Nephron (organoid): ENCODE measurements around the gene TEX19.
A peak's percentile ranks its signal among the peaks of the same experiment; 100 is the strongest.
"Not testable (repeated sequence)": the region's sequence is repeated elsewhere in the genome, so short reads cannot be mapped to it uniquely, and the experiment has no call there.

Experiments
- H3K27ac Mint-ChIP-seq, 3 experiments: 2 replicates each; pipeline ENCODE4 v1.8.0; 2020; ENCODE audit warnings: mixed read lengths in 3 of 3, mild to moderate bottlenecking in 2 of 3, moderate library complexity in 1 of 3
- H3K27me3 Mint-ChIP-seq: 2 replicates; pipeline ENCODE4 v1.8.0; 2021; ENCODE audit warnings: low read depth, mild to moderate bottlenecking, moderate library complexity, mixed read lengths
- H3K36me3 Mint-ChIP-seq: 2 replicates; pipeline ENCODE4 v1.8.0; 2020; ENCODE audit warnings: low read depth, mixed read lengths
- H3K4me1 Mint-ChIP-seq: 2 replicates; pipeline ENCODE4 v1.8.0; 2020; ENCODE audit warnings: mixed read lengths
- H3K4me3 Mint-ChIP-seq, 3 experiments: 2 replicates each; pipeline ENCODE4 v1.8.0; 2020; ENCODE audit warnings: mild to moderate bottlenecking in 3 of 3, mixed read lengths in 3 of 3, moderate library complexity in 2 of 3
- H3K9me3 Mint-ChIP-seq: 2 replicates; pipeline ENCODE4 v1.8.0; 2020; ENCODE audit warnings: mixed read lengths
- CTCF ChIP-seq, 3 experiments: fragments of 200-600 bp; sonication (generic); IDR thresholded peaks; one replicate each; pipeline ENCODE4 v1.5.0; 2021; ENCODE audit warnings: antibody characterized with exemption in 3 of 3; ENCODE audit not compliant: unreplicated experiment in 3 of 3

Gene TEX19

DNA sequence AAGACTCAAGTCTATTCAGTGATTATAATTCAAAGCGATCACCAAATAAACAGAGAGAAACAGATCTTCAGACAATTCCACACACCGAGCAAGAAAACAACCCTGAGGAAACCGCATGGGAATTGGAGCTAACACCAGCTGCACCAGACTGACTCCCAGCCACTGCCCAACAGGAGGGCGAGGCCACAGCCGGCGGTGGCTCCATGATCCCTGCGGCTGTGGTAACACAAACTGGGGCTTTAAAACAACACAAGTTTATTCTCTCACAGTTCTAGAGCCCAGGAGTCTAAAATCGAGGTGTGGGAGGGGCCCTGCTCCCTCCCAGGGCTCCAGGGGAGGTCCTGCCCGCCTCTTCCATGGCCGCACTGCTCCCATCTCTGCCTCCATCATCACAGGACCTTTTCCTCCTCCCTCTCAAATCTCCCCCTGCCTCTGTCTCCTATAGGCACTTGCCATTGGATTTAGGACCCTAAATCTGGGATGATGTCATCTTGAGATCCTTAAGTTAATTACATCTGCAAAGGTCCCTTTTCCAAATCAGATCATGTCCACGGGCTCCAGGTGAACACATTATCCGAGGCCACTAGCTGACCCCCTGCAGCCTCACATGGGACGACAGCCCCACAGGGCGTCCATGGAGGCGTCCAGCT, 49.4 kb downstream of the TEX19 start:
- Mint-ChIP-seq H3K36me3 (peaks cover 12% of the 10 kb centered on the region), H3K4me1 (peaks cover 28% of the 10 kb centered on the region), H3K27me3 (no peaks in the 10 kb centered on the region), H3K9me3 (no peaks in the 10 kb centered on the region), H3K27ac (no peak overlapping the region), H3K4me3 (no peak overlapping the region)
- TF ChIP-seq CTCF (IDR thresholded peaks at IDR 0.05; ENCODE audit: unreplicated experiment in 3 of 3), result no peak

DNA sequence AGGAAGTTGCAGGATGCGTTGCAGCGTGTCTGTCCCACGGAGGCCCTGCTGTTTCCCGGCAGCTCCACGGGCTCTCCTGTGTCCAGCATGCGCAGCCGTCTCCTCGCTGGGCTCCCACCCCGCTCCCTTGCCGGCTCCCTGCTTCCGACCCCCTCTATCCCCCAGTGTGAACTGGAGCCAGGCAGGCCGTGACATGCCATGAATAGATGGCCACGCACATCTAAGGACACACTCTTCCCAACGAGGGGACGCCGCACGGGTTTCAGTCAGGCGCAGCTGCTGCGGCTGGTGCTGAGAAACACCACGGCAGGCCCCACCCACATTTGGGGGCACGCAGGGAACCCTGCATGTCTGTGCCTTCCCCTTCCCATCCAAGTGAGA, 49.9 kb downstream of the TEX19 start:
- H3K27me3 Mint-ChIP-seq, result no peaks in the 10 kb centered on the region
- H3K9me3 Mint-ChIP-seq, result no peaks in the 10 kb centered on the region
- peaks cover 28% of the 10 kb centered on the region for H3K4me1 Mint-ChIP-seq
- H3K4me3 Mint-ChIP-seq, result peak overlapping the region in 1 of 3 experiments; percentile 52
- no peak overlapping the region for H3K27ac Mint-ChIP-seq
- TF ChIP-seq CTCF (IDR thresholded peaks at IDR 0.05; ENCODE audit: unreplicated experiment in 3 of 3), result no peak
- H3K36me3 Mint-ChIP-seq, result peaks cover 8% of the 10 kb centered on the region

GRCh38 chr17:82410014-82410716, 51.1 kb downstream of the TEX19 start:
- no peak for TF ChIP-seq CTCF (IDR thresholded peaks at IDR 0.05; ENCODE audit: unreplicated experiment in 3 of 3)
- no peaks in the 10 kb centered on the region for H3K27me3 Mint-ChIP-seq

DNA sequence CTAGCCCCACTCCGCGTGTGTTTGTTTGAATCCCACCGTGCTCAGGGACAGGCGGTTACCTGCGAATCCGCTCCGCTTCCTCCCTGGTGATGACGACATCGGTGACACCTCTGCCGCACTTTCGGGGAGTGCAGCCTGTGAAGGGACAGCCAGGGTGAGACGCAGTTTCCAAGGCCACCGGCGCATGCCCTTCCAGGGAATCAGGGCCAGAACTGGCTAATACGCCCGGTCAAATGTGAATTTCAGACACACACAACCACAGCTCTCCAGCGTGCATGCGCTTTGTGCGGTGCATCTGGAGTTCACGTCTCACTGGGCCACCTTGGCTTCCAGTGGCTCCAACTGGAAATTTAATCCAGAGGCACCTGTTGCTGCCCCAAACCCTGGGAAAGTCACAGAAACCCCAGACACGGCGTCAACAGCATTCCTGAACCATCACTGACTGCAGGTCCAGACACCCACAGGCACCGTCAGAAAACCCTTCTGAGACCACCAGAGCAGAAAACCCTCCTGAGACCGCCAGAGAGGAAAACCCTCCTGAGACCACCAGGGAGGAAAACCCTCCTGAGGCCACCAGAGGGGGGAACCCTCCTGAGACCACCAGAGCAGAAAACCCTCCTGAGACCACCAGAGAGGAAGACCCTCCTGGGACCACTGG, 52.5 kb downstream of the TEX19 start:
- no peak for TF ChIP-seq CTCF (IDR thresholded peaks at IDR 0.05; ENCODE audit: unreplicated experiment in 3 of 3)
- no peak overlapping the region for H3K27ac Mint-ChIP-seq

More at GRCh38 chr17:82410014-82410716, 51.1 kb downstream of the TEX19 start:
- no peak overlapping the region for H3K4me3 Mint-ChIP-seq
- H3K4me1 Mint-ChIP-seq, result peaks cover 34% of the 10 kb centered on the region
- H3K9me3 Mint-ChIP-seq, result no peaks in the 10 kb centered on the region
- no peak overlapping the region for H3K27ac Mint-ChIP-seq
- peaks cover 11% of the 10 kb centered on the region for H3K36me3 Mint-ChIP-seq

GRCh38 chr17:82412081-82412480, 53.0 kb downstream of the TEX19 start:
- H3K9me3 Mint-ChIP-seq, H3K27ac Mint-ChIP-seq, H3K36me3 Mint-ChIP-seq, H3K4me3 Mint-ChIP-seq, H3K27me3 Mint-ChIP-seq: not testable (repeated sequence)
- peaks cover 33% of the 10 kb centered on the region for H3K4me1 Mint-ChIP-seq

More for the DNA sequence above, 52.5 kb downstream of the TEX19 start:
- H3K4me1 Mint-ChIP-seq, result peaks cover 34% of the 10 kb centered on the region
- peaks cover 9% of the 10 kb centered on the region for H3K36me3 Mint-ChIP-seq
- no peaks in the 10 kb centered on the region for H3K9me3 Mint-ChIP-seq
- H3K4me3 Mint-ChIP-seq, result no peak overlapping the region
- no peaks in the 10 kb centered on the region for H3K27me3 Mint-ChIP-seq
